Pancreas (tissue), 10 donors: ENCODE data around the gene RANBP6. TPM values are rescaled to one million over a fixed set of nuclear protein-coding genes. Genes with fewer than 3 reads are reported as not detected.

Source experiments
- ATAC-seq, 4 donors: fragments of 200-7000 bp; cut with Tn5 transposase; one replicate each; pipeline versions ENCODE4 v1.8.0 to v1.9.1; 2020; ENCODE audit warnings: mild to moderate bottlenecking in 4 of 4, moderate library complexity in 4 of 4
- DNase-seq, 6 donors: peaks; one replicate each; pipeline ENCODE4 v3.0.0-alpha.2; 2020
- FAIRE-seq: peaks from 2 replicates; lab custom pipeline; 2012; peaks lifted over from hg19 to GRCh38; lab: Jason Lieb, UNC
- H3K27ac ChIP-seq, 4 donors: fragments of 200-600 bp; sonication (generic); 1 replicate in 3 of 4; 2 replicates in 1 of 4; pipeline versions ENCODE4 v1.5.0 to v1.8.0; 2020
- H3K27me3 ChIP-seq, 4 donors: fragments of 200-600 bp; one replicate each; pipeline ENCODE4 v1.8.0; 2021
- H3K36me3 ChIP-seq, 3 donors: fragments of 200-600 bp; sonication (generic) in 1 of 3; one replicate each; pipeline versions ENCODE4 v1.5.0 to v1.8.0; 2020 to 2021
- H3K4me1 ChIP-seq, 3 donors: fragments of 200-600 bp; one replicate each; pipeline ENCODE4 v1.8.0; 2021
- H3K4me3 ChIP-seq, 4 donors: fragments of 200-600 bp; sonication (generic) in 2 of 4; one replicate each; pipeline versions ENCODE4 v1.5.0 to v1.8.0; 2020 to 2021
- H3K9me3 ChIP-seq, 4 donors: fragments of 200-600 bp; one replicate each; pipeline ENCODE4 v1.8.0; 2021
- intact Hi-C, 3 donors: fragments of 100-400 bp; cut with DNase I; formaldehyde crosslinking; loops; one replicate each; pipeline versions ENCODE4 v1.11.1 to v1.14.2; 2022
- microRNA-seq, 2 donors: library from miRNA; unstranded; fragments of <30 nt; microRNA quantifications; one replicate each; pipeline versions ENCODE4 to v1.1.0, GENCODE V29; 2019 to 2020
- polyA plus RNA-seq, 2 donors: library from polyadenylated mRNA; stranded (reverse); fragments of 200-250 nt; gene quantifications; one replicate each; pipeline ENCODE4 v1.2.3, GENCODE V29; 2013
- total RNA-seq, 6 donors: library from RNA; stranded (reverse); fragmentation: NEBNext Ultra II Directional in 4 of 6; extraction: Animal tissue kit (Norgen Biotek cat#: 25700) in 4 of 6; gene quantifications; one replicate each; pipeline versions ENCODE4 v1.2.1 to v1.2.4, GENCODE V29; 2021 to 2023
- TF ChIP-seq, protein P1 (sequence below), 4 donors: fragments of 200-600 bp; sonication (generic) in 3 of 4; IDR thresholded peaks; one replicate each; pipeline versions ENCODE4 v1.5.0 to v1.8.0; 2021; ENCODE audit warnings: antibody characterized with exemption in 4 of 4
- donor health status: healthy with polysubstance abuse.
- donor health status: DM: no; HTN: no; CAD: no; lungs with moderate emphysema.
- donor health status: DM: no; HTN: no; CAD: no.
- donor health status: control.
- donor health status: control.
- donor health status: Bipolar disorder and iron deficiency.
- donor health status: DM: yes; HTN: yes; CAD: no.
- donor health status: DM: no; HTN: no; CAD: no.
- donor health status: DM: no; HTN: no; CAD: no.
- donor health status: DM: yes; HTN: yes; CAD: no.

Gene RANBP6
- total and polyA plus RNA-seq, 8 donors: 2.9 to 9.4 (median 5.1) TPM

DNA sequence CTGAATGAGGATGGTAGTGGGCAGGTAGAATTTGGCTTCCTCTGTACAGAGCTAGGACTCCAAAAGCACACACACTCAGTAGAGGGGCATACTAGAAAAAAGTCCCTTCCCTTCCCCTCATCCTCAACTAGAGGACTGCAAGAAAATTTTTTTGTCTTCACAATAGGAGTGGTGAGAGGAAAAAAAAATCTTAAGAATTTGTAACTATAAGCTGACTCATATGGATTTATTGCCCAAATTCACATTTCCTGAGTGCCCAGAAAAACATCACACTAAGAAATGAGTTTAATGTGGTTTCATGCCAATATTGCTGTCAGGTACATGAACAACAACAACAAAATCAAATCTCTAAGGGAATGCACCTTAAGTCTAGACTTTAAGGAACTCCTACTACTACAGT is 43.7 kb downstream of the RANBP6 start:
- Histone ChIP-seq H3K4me1 (no peaks in the 10 kb centered on the region), H3K27ac (no peak overlapping the region), H3K27me3 (no peaks in the 10 kb centered on the region), H3K36me3 (no peaks in the 10 kb centered on the region), H3K4me3 (no peak overlapping the region), H3K9me3 (no peaks in the 10 kb centered on the region)
- FAIRE-seq (no peak), ATAC-seq (no peak), DNase-seq (no peak)
- intact Hi-C loops: no loop called here
- TF ChIP-seq, protein P1, sequence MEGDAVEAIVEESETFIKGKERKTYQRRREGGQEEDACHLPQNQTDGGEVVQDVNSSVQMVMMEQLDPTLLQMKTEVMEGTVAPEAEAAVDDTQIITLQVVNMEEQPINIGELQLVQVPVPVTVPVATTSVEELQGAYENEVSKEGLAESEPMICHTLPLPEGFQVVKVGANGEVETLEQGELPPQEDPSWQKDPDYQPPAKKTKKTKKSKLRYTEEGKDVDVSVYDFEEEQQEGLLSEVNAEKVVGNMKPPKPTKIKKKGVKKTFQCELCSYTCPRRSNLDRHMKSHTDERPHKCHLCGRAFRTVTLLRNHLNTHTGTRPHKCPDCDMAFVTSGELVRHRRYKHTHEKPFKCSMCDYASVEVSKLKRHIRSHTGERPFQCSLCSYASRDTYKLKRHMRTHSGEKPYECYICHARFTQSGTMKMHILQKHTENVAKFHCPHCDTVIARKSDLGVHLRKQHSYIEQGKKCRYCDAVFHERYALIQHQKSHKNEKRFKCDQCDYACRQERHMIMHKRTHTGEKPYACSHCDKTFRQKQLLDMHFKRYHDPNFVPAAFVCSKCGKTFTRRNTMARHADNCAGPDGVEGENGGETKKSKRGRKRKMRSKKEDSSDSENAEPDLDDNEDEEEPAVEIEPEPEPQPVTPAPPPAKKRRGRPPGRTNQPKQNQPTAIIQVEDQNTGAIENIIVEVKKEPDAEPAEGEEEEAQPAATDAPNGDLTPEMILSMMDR (IDR thresholded peaks at IDR 0.05): no peak

Small RNA genes within 50 kb of the gene (microRNA-seq; reads per million reads assigned to microRNA genes)
- 0 to 1.5 reads per million in 2 donors for gene MIR4665

Other genes starting within 250 kb of the RANBP6 start
- 10 to 100 TPM in 1 of 6 donors, 1 to 10 TPM in 5; 6.9 to 15.5 (median 7.8) TPM for gene ERMP1, start 182.5 kb downstream of the RANBP6 start, total RNA-seq
- 1 to 10 TPM; 2.1 to 6.5 TPM for gene ERMP1, start 182.5 kb downstream of the RANBP6 start, polyA plus RNA-seq
- not detected for gene MLANA, start 124.7 kb downstream of the RANBP6 start, total RNA-seq
- not detected for gene MLANA, start 124.7 kb downstream of the RANBP6 start, polyA plus RNA-seq
- gene IL33, start 200.2 kb upstream of the RANBP6 start, total RNA-seq: 1 to 10 TPM; 1.7 to 5.7 (median 3.5) TPM
- 1 to 10 TPM; 3.4 to 4.8 TPM for gene IL33, start 200.2 kb upstream of the RANBP6 start, polyA plus RNA-seq